GM12801 (cell line): Measurements from ENCODE around the gene COL5A1.

Experiments used
- CTCF ChIP-seq: IDR thresholded peaks from one replicate; pipeline ENCODE4 v1.5.1; 2011; ENCODE audit warnings: control low read depth; ENCODE audit not compliant: insufficient read length; ENCODE audit errors: extremely low read depth

Gene COL5A1

GRCh38 chr9:134597041-134597913, 44.3 kb upstream of the COL5A1 start:
- TF ChIP-seq CTCF, result no peak

DNA sequence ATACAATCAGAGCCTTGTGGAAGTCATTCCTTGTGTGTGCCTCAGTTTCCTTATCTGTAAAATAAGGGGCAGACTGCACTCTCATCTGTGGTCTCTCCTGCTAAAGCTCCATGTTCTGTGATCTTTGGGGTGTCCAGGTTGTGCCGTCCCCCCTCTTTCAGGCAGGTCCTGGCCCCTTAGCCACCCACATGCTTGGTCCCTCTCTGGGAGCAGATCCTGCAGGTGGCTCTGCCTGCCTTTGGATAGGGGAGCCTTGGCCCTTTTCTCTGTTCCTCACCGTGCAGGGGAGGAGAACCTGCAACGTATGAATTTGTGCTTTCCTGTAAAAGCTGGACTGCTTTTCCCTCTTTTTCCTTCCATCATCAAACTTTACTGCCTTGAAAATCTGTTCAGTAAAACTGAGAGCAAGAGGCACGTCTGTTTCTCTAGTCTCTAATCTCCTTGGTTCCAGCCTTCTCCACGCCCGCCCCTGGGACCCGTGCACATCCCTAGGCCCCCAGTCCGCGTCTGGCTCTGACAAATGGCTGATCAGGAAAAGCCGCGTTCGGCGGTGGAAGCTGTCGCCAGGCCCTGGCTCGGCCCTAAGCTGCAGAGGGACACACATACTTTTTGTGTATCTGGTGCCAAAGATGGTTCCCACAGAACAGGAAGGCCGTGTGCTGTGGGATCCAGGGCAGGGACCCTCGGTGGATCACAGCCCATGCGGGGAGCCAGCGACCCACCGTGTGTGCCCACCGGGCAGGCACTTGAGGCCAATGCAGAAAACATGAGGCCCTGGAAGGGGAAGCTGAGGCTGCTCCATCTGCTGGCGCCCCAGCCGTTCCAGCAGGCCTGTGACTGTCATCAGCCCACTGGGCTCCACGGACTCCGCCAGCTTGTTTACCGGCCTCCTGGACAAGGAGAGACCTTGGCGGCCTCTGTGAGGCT, 43.4 kb upstream of the COL5A1 start:
- no peak for TF ChIP-seq CTCF

GRCh38 chr9:134598884-134599245, 42.7 kb upstream of the COL5A1 start:
- no peak for TF ChIP-seq CTCF

- no peak for TF ChIP-seq CTCF
These were observed 41.2 kb upstream of the COL5A1 start for GRCh38 chr9:134600371-134600770.

DNA sequence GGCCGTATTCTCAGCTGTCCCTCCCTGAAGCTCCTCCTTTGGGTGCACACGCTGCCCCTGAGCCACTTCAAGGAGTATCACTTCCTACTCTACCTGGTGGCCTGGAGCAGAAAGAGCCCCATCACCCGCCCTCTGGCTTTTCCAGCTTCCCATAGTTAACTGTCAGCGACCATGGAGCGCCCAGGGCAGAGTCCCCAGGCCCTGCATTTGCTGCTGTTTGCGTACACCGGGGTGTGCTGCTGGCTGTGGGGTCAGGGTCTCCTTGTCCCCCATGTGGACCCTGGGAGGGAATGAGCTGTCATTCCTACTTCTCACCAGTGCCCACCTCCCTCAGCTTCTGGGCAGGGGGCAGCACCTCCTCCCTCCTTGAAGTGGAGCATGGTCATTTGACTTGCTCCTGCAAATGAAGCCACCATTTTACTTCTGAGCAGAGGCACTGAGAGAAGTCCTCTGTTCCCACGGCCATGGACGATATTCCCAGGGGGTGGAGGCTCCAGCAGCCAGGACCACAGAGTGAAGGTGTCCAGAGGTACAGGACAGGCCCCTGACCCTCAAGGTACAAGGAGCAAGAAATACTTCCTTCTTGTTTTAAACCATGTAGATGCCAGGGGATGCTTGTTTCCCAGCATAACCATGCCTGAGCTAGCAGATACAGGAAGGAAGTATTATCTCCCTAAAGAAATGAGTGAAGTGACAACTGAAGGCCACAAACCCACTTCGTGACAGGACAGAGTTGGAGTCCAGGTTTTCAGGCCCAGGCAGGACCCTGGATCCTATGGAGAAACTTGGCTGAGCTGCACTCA, 40.6 kb upstream of the COL5A1 start:
- TF ChIP-seq CTCF, result no peak

DNA sequence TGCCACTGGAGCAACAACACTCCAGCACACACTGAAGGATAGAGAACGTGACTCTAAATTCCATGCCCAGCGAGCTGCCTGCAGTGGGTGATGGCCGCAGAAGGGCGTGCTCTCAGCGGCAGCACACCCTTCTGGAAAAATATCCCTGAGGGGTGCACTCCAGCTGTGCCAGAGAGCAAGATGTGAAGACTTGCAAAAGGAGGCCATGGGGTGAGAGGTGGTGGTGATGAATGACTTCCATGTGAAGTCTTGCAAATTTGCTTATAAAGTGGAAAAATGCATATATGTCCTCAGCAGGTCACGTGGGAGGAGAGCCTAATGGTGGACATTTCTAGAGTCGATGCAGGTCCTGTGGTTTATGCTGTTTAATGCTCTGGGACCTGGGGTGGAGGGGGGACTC, 39.8 kb upstream of the COL5A1 start:
- TF ChIP-seq CTCF, result no peak
